NCI-H748 (cell line): ENCODE measurements around the gene FAT1.
A peak's percentile ranks its signal among the peaks of the same experiment; 100 is the strongest.

Experiments
- DNase-seq: peaks from one replicate; lab custom pipeline; 2025; ENCODE audit not compliant: unreplicated experiment; lab: John Stamatoyannopoulos, UW

FAT1 gene

GRCh38 chr4:186699881-186700397, 23.7 kb downstream of the FAT1 start:
- DNase-seq = no peak

GRCh38 chr4:186699298-186699697, 24.4 kb downstream of the FAT1 start:
- no peak for DNase-seq

- no peak for DNase-seq
These were observed 25.1 kb downstream of the FAT1 start for GRCh38 chr4:186698525-186698924.

GRCh38 chr4:186698028-186698427, 25.6 kb downstream of the FAT1 start:
- no peak for DNase-seq

- no peak for DNase-seq
These were observed 28.3 kb downstream of the FAT1 start for GRCh38 chr4:186695392-186695791.

GRCh38 chr4:186693894-186694293, 29.8 kb downstream of the FAT1 start:
- no peak for DNase-seq

GRCh38 chr4:186693159-186693815, 30.4 kb downstream of the FAT1 start:
- no peak for DNase-seq

- no peak for DNase-seq
These were observed 32.3 kb downstream of the FAT1 start for GRCh38 chr4:186691396-186691795.

GRCh38 chr4:186689476-186689875, 34.2 kb downstream of the FAT1 start:
- peak; percentile 13 for DNase-seq

GRCh38 chr4:186688150-186688943, 35.3 kb downstream of the FAT1 start:
- peak; percentile 77 for DNase-seq

GRCh38 chr4:186687265-186687664, 36.4 kb downstream of the FAT1 start:
- no peak for DNase-seq

GRCh38 chr4:186685767-186686183, 37.9 kb downstream of the FAT1 start:
- no peak for DNase-seq

GRCh38 chr4:186684889-186685309, 38.8 kb downstream of the FAT1 start:
- DNase-seq = no peak

- DNase-seq = no peak
These were observed 39.4 kb downstream of the FAT1 start for GRCh38 chr4:186684220-186684619.

GRCh38 chr4:186680641-186681040, 43.0 kb downstream of the FAT1 start:
- DNase-seq = no peak

GRCh38 chr4:186676531-186677161, 47.0 kb downstream of the FAT1 start:
- DNase-seq = no peak

- DNase-seq = no peak
These were observed 53.9 kb downstream of the FAT1 start for GRCh38 chr4:186669735-186670134.

- peak; percentile 1 for DNase-seq
These were observed 54.4 kb downstream of the FAT1 start for GRCh38 chr4:186669159-186669731.

GRCh38 chr4:186666750-186667149, 56.9 kb downstream of the FAT1 start:
- DNase-seq = no peak

- no peak for DNase-seq
These were observed 57.4 kb downstream of the FAT1 start for GRCh38 chr4:186666252-186666651.

GRCh38 chr4:186660403-186660802, 63.3 kb downstream of the FAT1 start:
- DNase-seq = no peak
